H9 (cell line): ENCODE results near the gene GPS1. TPM values are rescaled to one million over a fixed set of nuclear protein-coding genes. Genes with fewer than 3 reads are reported as not detected.
A peak's percentile ranks its signal among the peaks of the same experiment; 100 is the strongest.

Source experiments
- DNase-seq: peaks from one replicate; pipeline ENCODE4 v3.0.0-alpha.2; 2017
- H2AFZ ChIP-seq: one replicate; pipeline ENCODE4 v1.6.1; 2013; ENCODE audit warnings: mild to moderate bottlenecking, low read length, control low read depth, moderate library complexity
- H2AK5ac ChIP-seq: 2 replicates; pipeline ENCODE4 v1.6.1; 2013; ENCODE audit warnings: low read length, control low read depth, mixed read lengths; ENCODE audit not compliant: insufficient read length
- H2BK120ac ChIP-seq: one replicate; pipeline ENCODE4 v1.6.1; 2013; ENCODE audit warnings: low read depth, mild to moderate bottlenecking, low read length, control low read depth, inconsistent platforms; ENCODE audit not compliant: poor library complexity, severe bottlenecking
- H2BK12ac ChIP-seq: 2 replicates; pipeline ENCODE4 v1.6.1; 2013; ENCODE audit warnings: low read length, control low read depth, mixed read lengths, low read depth; ENCODE audit not compliant: insufficient read length
- H2BK15ac ChIP-seq: 2 replicates; pipeline ENCODE4 v1.6.1; 2013; ENCODE audit warnings: low read depth, low read length, control low read depth
- H2BK20ac ChIP-seq: one replicate; pipeline ENCODE4 v1.6.1; 2013; ENCODE audit warnings: low read depth, mild to moderate bottlenecking, low read length, control low read depth, inconsistent platforms; ENCODE audit not compliant: poor library complexity, severe bottlenecking
- H2BK5ac ChIP-seq: 2 replicates; pipeline ENCODE4 v1.6.1; 2013; ENCODE audit warnings: low read length, control low read depth, mixed read lengths; ENCODE audit not compliant: insufficient read length
- H3K14ac ChIP-seq: 2 replicates; pipeline ENCODE4 v1.6.1; 2013; ENCODE audit warnings: low read length, control low read depth; ENCODE audit not compliant: insufficient read depth
- H3K18ac ChIP-seq: 2 replicates; pipeline ENCODE4 v1.6.1; 2013; ENCODE audit warnings: low read depth, mild to moderate bottlenecking, mixed read lengths, low read length, control low read depth; ENCODE audit not compliant: insufficient read length
- H3K23ac ChIP-seq: 2 replicates; pipeline ENCODE4 v1.6.1; 2013; ENCODE audit warnings: low read length, control low read depth, mixed read lengths, low read depth; ENCODE audit not compliant: insufficient read length
- H3K23me2 ChIP-seq: 2 replicates; pipeline ENCODE4 v1.6.1; 2013; ENCODE audit warnings: low read depth, mild to moderate bottlenecking, mixed read lengths, low read length, control low read depth; ENCODE audit not compliant: insufficient read length, poor library complexity, severe bottlenecking
- H3K27ac ChIP-seq: 2 replicates; pipeline ENCODE4 v1.5.1; 2013; ENCODE audit warnings: low read length, control low read depth, mixed read lengths, low read depth; ENCODE audit not compliant: insufficient read length
- H3K27me3 ChIP-seq: 2 replicates; pipeline ENCODE4 v1.6.1; 2013; ENCODE audit warnings: low read length, control low read depth, inconsistent platforms; ENCODE audit not compliant: insufficient read depth
- H3K4ac ChIP-seq: 2 replicates; pipeline ENCODE4 v1.6.1; 2013; ENCODE audit warnings: low read depth, mild to moderate bottlenecking, control low read depth, inconsistent platforms, low read length, moderate library complexity
- H3K4me1 ChIP-seq: 2 replicates; pipeline ENCODE4 v1.6.1; 2013; ENCODE audit warnings: low read length, control low read depth, inconsistent platforms; ENCODE audit not compliant: insufficient read depth
- H3K4me2 ChIP-seq: 2 replicates; pipeline ENCODE4 v1.6.1; 2013; ENCODE audit warnings: low read length, control low read depth, mixed read lengths; ENCODE audit not compliant: insufficient read length, insufficient read depth
- H3K56ac ChIP-seq: 2 replicates; pipeline ENCODE4 v1.6.1; 2013; ENCODE audit warnings: low read depth, mild to moderate bottlenecking, mixed read lengths, low read length, control low read depth; ENCODE audit not compliant: insufficient read length
- H3K79me1 ChIP-seq: 2 replicates; pipeline ENCODE4 v1.6.1; 2013; ENCODE audit warnings: low read depth, mild to moderate bottlenecking, moderate library complexity, low read length, control low read depth, inconsistent platforms; ENCODE audit not compliant: insufficient read depth, poor library complexity, severe bottlenecking
- H3K79me2 ChIP-seq: 2 replicates; pipeline ENCODE4 v1.6.1; 2013; ENCODE audit warnings: low read length, control low read depth, inconsistent platforms; ENCODE audit not compliant: insufficient read depth
- H3K9ac ChIP-seq: 2 replicates; pipeline ENCODE4 v1.6.1; 2013; ENCODE audit warnings: low read length, control low read depth, mixed read lengths; ENCODE audit not compliant: insufficient read length; ENCODE audit errors: extremely low read depth
- H3K9me3 ChIP-seq: one replicate; pipeline ENCODE4 v1.6.1; 2013; ENCODE audit warnings: low read depth, low read length, inconsistent platforms; ENCODE audit not compliant: control insufficient read depth
- H3T11ph ChIP-seq: one replicate; pipeline ENCODE4 v1.6.1; 2013; ENCODE audit warnings: mild to moderate bottlenecking, low read length, control low read depth, inconsistent platforms
- H4K20me1 ChIP-seq: one replicate; pipeline ENCODE4 v1.6.1; 2013; ENCODE audit not compliant: control insufficient read depth, insufficient read length, insufficient read depth
- H4K5ac ChIP-seq: 2 replicates; pipeline ENCODE4 v1.6.1; 2013; ENCODE audit warnings: low read depth, mild to moderate bottlenecking, mixed read lengths, low read length, control low read depth; ENCODE audit not compliant: insufficient read length
- H4K8ac ChIP-seq: replicated peaks from 2 replicates; pipeline ENCODE4 v1.6.1; 2013; ENCODE audit warnings: low read length, control low read depth, mixed read lengths, low read depth; ENCODE audit not compliant: insufficient read length
- H4K91ac ChIP-seq: 2 replicates; pipeline ENCODE4 v1.6.1; 2013; ENCODE audit warnings: low read depth, mild to moderate bottlenecking, moderate library complexity, mixed read lengths, low read length, control low read depth; ENCODE audit not compliant: insufficient read length
- H3K27ac Mint-ChIP-seq, 3 experiments: 2 replicates in 2 of 3; 3 replicates in 1 of 3; pipeline ENCODE4 v1.8.0; 2020 to 2021; ENCODE audit warnings: mixed read lengths in 3 of 3, mild to moderate bottlenecking in 1 of 3, moderate library complexity in 1 of 3
- H3K27me3 Mint-ChIP-seq: 2 replicates; pipeline ENCODE4 v1.8.0; 2021; ENCODE audit warnings: low read depth, mild to moderate bottlenecking, moderate library complexity, mixed read lengths
- H3K36me3 Mint-ChIP-seq, 3 experiments: 2 replicates in 2 of 3; 3 replicates in 1 of 3; pipeline ENCODE4 v1.8.0; 2020 to 2021; ENCODE audit warnings: low read depth in 3 of 3, mixed read lengths in 3 of 3; ENCODE audit not compliant: insufficient read depth in 1 of 3
- H3K4me1 Mint-ChIP-seq, 2 experiments: 2 replicates each; pipeline ENCODE4 v1.8.0; 2020; ENCODE audit warnings: mixed read lengths in 2 of 2
- H3K4me3 Mint-ChIP-seq, 2 experiments: 2 replicates in 1 of 2; 3 replicates in 1 of 2; pipeline ENCODE4 v1.8.0; 2020 to 2021; ENCODE audit warnings: mild to moderate bottlenecking in 2 of 2, mixed read lengths in 2 of 2, moderate library complexity in 1 of 2
- H3K9me3 Mint-ChIP-seq, 2 experiments: 2 replicates in 1 of 2; 3 replicates in 1 of 2; pipeline ENCODE4 v1.8.0; 2020; ENCODE audit warnings: mild to moderate bottlenecking in 2 of 2, mixed read lengths in 2 of 2, moderate library complexity in 1 of 2
- CTCF ChIP-seq: fragments of 200-600 bp; sonication (generic); conservative IDR thresholded peaks from 3 replicates; pipeline ENCODE4 v1.8.0; 2021; ENCODE audit warnings: antibody characterized with exemption, mild to moderate bottlenecking
- WGBS: extraction: QIAGEN DNeasy Blood & Tissue Kit; methylation state at CpG from one replicate; pipeline ENCODE4 v1.1.7; 2013; ENCODE audit warnings: missing lambda C conversion rate, low lambda C conversion rate, mixed read lengths; ENCODE audit not compliant: insufficient read length; ENCODE audit errors: extremely low coverage; 5-methylcytosine and 5-hydroxymethylcytosine counted together
- total RNA-seq: library from RNA; stranded (reverse); gene quantifications from 2 replicates; pipeline ENCODE4 v1.2.1, GENCODE V29; 2021

Gene GPS1
- total RNA-seq, 1 experiment from 2014 or later: 164 TPM

GRCh38 chr17:82034371-82035011 lies 17.2 kb upstream of the GPS1 start:
- Histone ChIP-seq H2BK5ac (no peak overlapping the region), H2BK20ac (no peak overlapping the region), H2BK12ac (no peak overlapping the region), H3K79me2 (no peaks in the 10 kb centered on the region), H2BK120ac (no peak overlapping the region), H3K9ac (no peak overlapping the region), H2AK5ac (no peak overlapping the region), H2BK15ac (no peak overlapping the region), H3K4me1 (no peaks in the 10 kb centered on the region), H4K91ac (no peak overlapping the region), H3K18ac (no peak overlapping the region), H3T11ph (no peak overlapping the region), H2AFZ (no peak overlapping the region), H3K9me3 (no peaks in the 10 kb centered on the region), H3K27ac (no peak overlapping the region), H3K23me2 (peaks cover 8% of the 10 kb centered on the region), H3K27me3 (no peaks in the 10 kb centered on the region; the same call in 1 of the 2 replicates), H4K20me1 (no peaks in the 10 kb centered on the region), H3K14ac (no peak overlapping the region), H3K4ac (no peak overlapping the region), H4K5ac (no peak overlapping the region), H3K79me1 (no peaks in the 10 kb centered on the region), H3K4me2 (no peak overlapping the region), H3K23ac (no peak overlapping the region), H4K8ac (no peak overlapping the region), H3K56ac (no peak overlapping the region)
- 0 out of 7 replicates have a peak overlapping the region, but pooled peaks of 1 of the 3 experiments have one; percentile 47 for H3K27ac Mint-ChIP-seq
- H3K4me3 Mint-ChIP-seq: peak overlapping the region in 1 of 2 experiments; percentile 62; a peak in 1 of 5 replicates
- H3K4me1 Mint-ChIP-seq: peaks cover 7 to 24% of the 10 kb centered on the region in 2 experiments
- TF ChIP-seq CTCF: no peak
- no peaks in the 10 kb centered on the region for H3K9me3 Mint-ChIP-seq
- WGBS: no CpG with 5 or more reads among the region's 23 CpGs
- H3K36me3 Mint-ChIP-seq: peaks cover 8 to 18% (median 15%) of the 10 kb centered on the region in 3 experiments; a peak in 6 of 7 replicates
- DNase-seq: peak; percentile 76
- H3K27me3 Mint-ChIP-seq: peaks cover 10% of the 10 kb centered on the region
